Type B pancreatic cell (in vitro differentiated cells): ENCODE results near the gene OR7D2. TPM values are rescaled to one million over a fixed set of nuclear protein-coding genes. Genes with fewer than 3 reads are reported as not detected.

ENCODE experiments used
- DNase-seq: peaks from one replicate; pipeline ENCODE4 v3.0.0; 2021; ENCODE audit warnings: mixed read lengths; ENCODE audit not compliant: unreplicated experiment; ENCODE audit errors: extremely low spot score
- H3K27ac Mint-ChIP-seq: 2 replicates; pipeline ENCODE4 v1.8.0; 2021; ENCODE audit warnings: mild to moderate bottlenecking, mixed read lengths
- H3K27me3 Mint-ChIP-seq: 2 replicates; pipeline ENCODE4 v1.8.0; 2021; ENCODE audit warnings: mixed read lengths
- H3K36me3 Mint-ChIP-seq: 2 replicates; pipeline ENCODE4 v1.8.0; 2021; ENCODE audit warnings: mixed read lengths
- H3K4me1 Mint-ChIP-seq: one replicate; pipeline ENCODE4 v1.8.0; 2021; ENCODE audit warnings: mixed read lengths; ENCODE audit not compliant: unreplicated experiment
- H3K4me3 Mint-ChIP-seq: 2 replicates; pipeline ENCODE4 v1.8.0; 2021; ENCODE audit warnings: mild to moderate bottlenecking, mixed read lengths
- H3K9me3 Mint-ChIP-seq: 2 replicates; pipeline ENCODE4 v1.8.0; 2021; ENCODE audit warnings: mixed read lengths
- CTCF ChIP-seq: fragments of 200-600 bp; sonication (generic); conservative IDR thresholded peaks from 2 replicates; pipeline ENCODE4 v1.5.0; 2021; ENCODE audit warnings: antibody characterized with exemption, mild to moderate bottlenecking
- total RNA-seq: library from RNA; stranded (reverse); gene quantifications from 2 replicates; pipeline ENCODE4 v1.2.1, GENCODE V29; 2021; ENCODE audit warnings: low replicate concordance

The OR7D2 gene
- total RNA-seq, 1 donor from 2014 or later, result 1.3 TPM

GRCh38 chr19:9155591-9155990 is 23.2 kb upstream of the OR7D2 start:
- no peak overlapping the region for H3K4me3 Mint-ChIP-seq
- no peak for TF ChIP-seq CTCF
- H3K9me3 Mint-ChIP-seq, result peaks cover 27% of the 10 kb centered on the region
- DNase-seq, result no peak
- peaks cover 84% of the 10 kb centered on the region for H3K36me3 Mint-ChIP-seq
- H3K27me3 Mint-ChIP-seq, result no peaks in the 10 kb centered on the region
- H3K4me1 Mint-ChIP-seq, result no peaks in the 10 kb centered on the region
- H3K27ac Mint-ChIP-seq, result no peak overlapping the region

GRCh38 chr19:9156304-9156703 is 22.5 kb upstream of the OR7D2 start:
- H3K4me1 Mint-ChIP-seq, result no peaks in the 10 kb centered on the region
- TF ChIP-seq CTCF, result no peak
- peaks cover 28% of the 10 kb centered on the region for H3K9me3 Mint-ChIP-seq
- H3K27ac Mint-ChIP-seq, result no peak overlapping the region
- DNase-seq, result no peak
- H3K27me3 Mint-ChIP-seq, result no peaks in the 10 kb centered on the region
- H3K4me3 Mint-ChIP-seq, result no peak overlapping the region
- H3K36me3 Mint-ChIP-seq, result peaks cover 86% of the 10 kb centered on the region

- Mint-ChIP-seq H3K27me3 (no peaks in the 10 kb centered on the region), H3K36me3 (peaks cover 86% of the 10 kb centered on the region), H3K4me1 (no peaks in the 10 kb centered on the region), H3K4me3 (no peak overlapping the region), H3K9me3 (peaks cover 15% of the 10 kb centered on the region), H3K27ac (no peak overlapping the region)
- DNase-seq, result no peak
- no peak for TF ChIP-seq CTCF
Measured at GRCh38 chr19:9159891-9160290, 18.9 kb upstream of the OR7D2 start.

- no peak overlapping the region for H3K4me3 Mint-ChIP-seq
- H3K27me3 Mint-ChIP-seq, result no peaks in the 10 kb centered on the region
- no peak for DNase-seq
- H3K27ac Mint-ChIP-seq, result no peak overlapping the region
- H3K9me3 Mint-ChIP-seq, result peaks cover 15% of the 10 kb centered on the region
- no peaks in the 10 kb centered on the region for H3K4me1 Mint-ChIP-seq
- H3K36me3 Mint-ChIP-seq, result peaks cover 74% of the 10 kb centered on the region
- no peak for TF ChIP-seq CTCF
Measured at GRCh38 chr19:9161427-9161826, 17.4 kb upstream of the OR7D2 start.

- peaks cover 9% of the 10 kb centered on the region for H3K9me3 Mint-ChIP-seq
Measured at GRCh38 chr19:9165261-9165660, 13.5 kb upstream of the OR7D2 start.

More at GRCh38 chr19:9165261-9165660, 13.5 kb upstream of the OR7D2 start:
- Mint-ChIP-seq H3K4me3 (no peak overlapping the region), H3K27me3 (no peaks in the 10 kb centered on the region), H3K4me1 (no peaks in the 10 kb centered on the region), H3K36me3 (peaks cover 42% of the 10 kb centered on the region), H3K27ac (no peak overlapping the region)
- no peak for DNase-seq
- no peak for TF ChIP-seq CTCF
